ENCODE data around the gene DDR1.
"Not testable (repeated sequence)": the region's sequence is repeated elsewhere in the genome, so short reads cannot be mapped to it uniquely, and the experiment has no call there.

Gene DDR1

DNA sequence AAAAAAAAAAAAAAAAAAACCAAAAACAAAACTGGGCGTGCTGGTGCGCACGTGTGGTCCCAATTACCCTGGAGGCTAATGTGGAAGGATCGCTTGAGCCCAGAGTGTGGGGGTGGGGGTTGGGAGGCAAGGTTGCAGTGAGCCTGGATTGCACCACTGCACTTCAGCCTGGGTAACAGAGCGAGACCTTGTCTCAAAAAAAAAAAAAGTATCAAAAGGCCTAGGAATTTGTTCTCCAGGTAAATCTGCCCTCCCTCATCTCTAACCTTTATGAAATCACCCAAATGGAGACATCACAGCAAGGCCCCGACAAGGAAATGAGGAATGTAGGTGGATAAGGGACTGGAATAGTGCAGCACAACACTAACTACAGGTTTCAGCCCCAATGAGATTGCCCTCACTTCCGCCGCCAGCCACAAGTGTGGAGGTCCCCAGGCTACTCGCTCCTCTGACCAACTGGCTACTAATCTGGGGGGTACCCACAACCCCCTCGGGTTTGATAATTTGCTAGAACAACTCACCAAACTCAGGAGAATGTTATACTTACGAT lies 36.8 kb upstream of the DDR1 start:
- in situ Hi-C loops (cut with HindIII; ENCODE audit: low pct_ligation_motif_present, low sequenced_read_pairs) = no loop called here
- Histone ChIP-seq H3K4me3 (ENCODE audit: low read depth, low read length) (no peak overlapping the region), H3K27me3 (replicated peaks) (no peaks in the 10 kb centered on the region), H3K27ac (no peak overlapping the region), H3K36me3 (replicated peaks) (no peaks in the 10 kb centered on the region)
- no peak for DNase-seq
- TF ChIP-seq, protein P1, sequence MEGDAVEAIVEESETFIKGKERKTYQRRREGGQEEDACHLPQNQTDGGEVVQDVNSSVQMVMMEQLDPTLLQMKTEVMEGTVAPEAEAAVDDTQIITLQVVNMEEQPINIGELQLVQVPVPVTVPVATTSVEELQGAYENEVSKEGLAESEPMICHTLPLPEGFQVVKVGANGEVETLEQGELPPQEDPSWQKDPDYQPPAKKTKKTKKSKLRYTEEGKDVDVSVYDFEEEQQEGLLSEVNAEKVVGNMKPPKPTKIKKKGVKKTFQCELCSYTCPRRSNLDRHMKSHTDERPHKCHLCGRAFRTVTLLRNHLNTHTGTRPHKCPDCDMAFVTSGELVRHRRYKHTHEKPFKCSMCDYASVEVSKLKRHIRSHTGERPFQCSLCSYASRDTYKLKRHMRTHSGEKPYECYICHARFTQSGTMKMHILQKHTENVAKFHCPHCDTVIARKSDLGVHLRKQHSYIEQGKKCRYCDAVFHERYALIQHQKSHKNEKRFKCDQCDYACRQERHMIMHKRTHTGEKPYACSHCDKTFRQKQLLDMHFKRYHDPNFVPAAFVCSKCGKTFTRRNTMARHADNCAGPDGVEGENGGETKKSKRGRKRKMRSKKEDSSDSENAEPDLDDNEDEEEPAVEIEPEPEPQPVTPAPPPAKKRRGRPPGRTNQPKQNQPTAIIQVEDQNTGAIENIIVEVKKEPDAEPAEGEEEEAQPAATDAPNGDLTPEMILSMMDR (IDR thresholded peaks at IDR 0.05; ENCODE audit: low read depth, low read length, missing control alignments) = no peak

DNA sequence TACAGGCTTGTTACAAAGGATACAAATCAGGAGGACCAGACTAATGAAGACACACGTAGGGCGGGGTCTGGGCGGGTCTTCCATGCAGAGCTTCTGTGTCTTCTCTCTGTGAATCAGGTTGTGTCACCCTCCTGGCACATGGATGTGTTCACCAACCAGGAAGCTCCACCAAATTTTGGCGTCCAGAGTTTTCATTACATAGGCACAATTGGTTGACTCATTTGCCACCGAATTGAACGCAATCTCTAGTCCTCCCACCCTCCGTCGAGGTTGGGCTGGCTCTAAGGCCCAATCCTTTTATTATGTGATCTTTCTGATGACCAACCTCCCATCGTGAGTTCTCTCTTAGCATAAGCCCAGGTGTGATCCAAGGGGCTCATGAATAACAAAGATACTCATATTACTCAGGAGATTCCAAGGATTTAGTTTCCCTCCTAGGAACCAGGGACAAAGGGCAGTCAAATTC lies 36.3 kb upstream of the DDR1 start:
- Histone ChIP-seq H3K27me3 (replicated peaks) (no peaks in the 10 kb centered on the region), H3K4me3 (ENCODE audit: low read depth, low read length) (no peak overlapping the region), H3K27ac (no peak overlapping the region), H3K36me3 (replicated peaks) (no peaks in the 10 kb centered on the region)
- no peak for DNase-seq
- in situ Hi-C loops (cut with HindIII; ENCODE audit: low pct_ligation_motif_present, low sequenced_read_pairs) = no loop called here
- TF ChIP-seq, protein P1 (IDR thresholded peaks at IDR 0.05; ENCODE audit: low read depth, low read length, missing control alignments) = no peak

DNA sequence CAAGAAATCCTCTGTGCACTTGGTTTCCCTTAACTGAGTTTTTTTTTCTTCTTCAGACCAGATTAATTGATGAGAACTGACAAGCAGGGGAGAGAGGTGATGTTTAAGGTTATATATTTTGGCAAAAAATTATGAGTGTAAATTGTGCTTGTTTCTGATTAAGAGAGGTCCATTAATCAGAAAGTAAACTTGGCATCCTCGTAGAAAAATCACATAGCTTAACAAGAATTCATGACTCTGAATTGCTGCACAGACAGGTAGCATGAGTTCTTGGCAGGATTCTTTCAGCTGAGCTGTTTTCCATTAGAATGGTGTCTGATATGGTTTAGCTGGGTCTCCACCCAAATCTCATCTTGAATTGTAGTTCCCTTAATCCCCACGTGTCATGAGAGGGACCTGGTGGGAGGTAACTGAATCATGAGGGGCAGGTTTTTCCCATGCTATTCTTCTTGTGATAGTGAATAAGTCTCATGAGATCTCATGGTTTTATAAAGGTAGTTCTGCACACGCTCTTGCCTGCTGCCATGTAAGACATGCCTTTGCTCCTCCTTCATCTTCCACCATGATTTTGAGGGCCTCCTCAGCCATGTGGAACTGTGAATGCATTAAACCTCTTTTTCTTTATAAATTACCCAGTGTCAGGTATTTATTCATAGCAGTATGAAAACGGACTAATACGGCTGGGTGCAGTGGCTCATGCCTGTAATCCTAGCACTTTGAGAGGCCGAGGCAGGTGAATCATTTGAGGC lies 34.2 kb upstream of the DDR1 start:
- in situ Hi-C loops (cut with HindIII; ENCODE audit: low pct_ligation_motif_present, low sequenced_read_pairs) = no loop called here
- DNase-seq = no peak
- H3K27me3 ChIP-seq (replicated peaks) = no peaks in the 10 kb centered on the region
- H3K36me3 ChIP-seq (replicated peaks) = no peaks in the 10 kb centered on the region
- TF ChIP-seq, protein P1 (IDR thresholded peaks at IDR 0.05; ENCODE audit: low read depth, low read length, missing control alignments) = no peak
- H3K27ac ChIP-seq = no peak overlapping the region
- no peak overlapping the region for H3K4me3 ChIP-seq (ENCODE audit: low read depth, low read length)

DNA sequence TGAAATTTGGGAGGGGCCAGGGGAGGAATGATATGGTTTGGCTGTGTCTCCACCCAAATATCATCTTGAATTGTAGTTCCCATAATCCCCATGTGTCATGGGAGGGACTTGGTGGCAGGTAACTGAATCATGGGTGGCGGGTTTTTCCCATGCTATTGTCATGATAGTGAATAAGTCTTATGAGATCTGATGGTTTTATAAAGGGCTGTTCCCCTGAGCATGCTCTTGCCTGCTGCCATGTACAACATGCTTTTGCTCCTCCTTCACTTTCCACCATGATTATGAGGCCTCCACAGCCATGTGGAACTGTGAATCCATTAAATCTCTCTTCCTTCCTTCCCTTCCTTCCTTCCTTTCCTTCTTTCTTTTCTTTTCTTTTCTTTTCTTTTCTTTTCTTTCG lies 31.9 kb upstream of the DDR1 start:
- H3K27me3 ChIP-seq (replicated peaks); in situ Hi-C loops (cut with HindIII; ENCODE audit: low pct_ligation_motif_present, low sequenced_read_pairs); H3K27ac ChIP-seq; H3K4me3 ChIP-seq (ENCODE audit: low read depth, low read length); H3K36me3 ChIP-seq (replicated peaks); DNase-seq: not testable (repeated sequence)

DNA sequence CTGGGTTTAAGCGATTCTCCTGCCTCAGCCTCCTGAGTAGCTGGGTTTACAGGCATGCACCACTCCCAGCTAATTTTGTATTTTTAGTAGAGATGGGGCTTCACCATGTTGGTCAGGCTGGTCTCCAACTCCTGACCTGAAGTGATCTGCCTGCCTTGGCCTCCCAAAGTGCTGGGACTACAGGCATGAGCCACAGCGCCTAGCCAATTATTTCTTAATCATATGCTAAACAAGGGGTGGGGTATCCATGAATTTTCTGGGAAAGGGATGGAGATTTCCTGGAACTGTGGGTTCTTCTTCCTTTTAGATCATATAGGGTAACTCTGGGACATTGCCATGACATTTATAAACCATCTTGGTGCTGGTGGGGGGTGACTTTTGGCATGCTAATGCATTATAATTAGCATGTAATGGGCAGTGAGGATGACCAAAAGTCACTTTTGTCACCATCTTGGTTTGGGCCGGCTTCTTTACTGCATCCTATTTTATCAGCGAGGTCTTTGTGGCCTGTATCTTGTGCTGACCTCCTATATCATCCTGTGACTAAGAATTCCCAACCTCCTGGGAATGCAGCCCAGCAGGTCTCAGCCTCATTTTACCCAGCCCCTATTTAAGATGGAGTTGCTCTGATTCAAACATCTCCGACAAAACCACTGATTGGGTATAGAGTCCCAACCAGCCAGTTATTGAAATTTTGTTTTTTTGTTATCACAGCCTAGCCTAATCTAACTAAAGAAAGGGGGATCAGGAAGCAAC lies 29.9 kb upstream of the DDR1 start:
- H3K27ac ChIP-seq = no peak overlapping the region
- no peak for DNase-seq
- TF ChIP-seq, protein P1 (IDR thresholded peaks at IDR 0.05; ENCODE audit: low read depth, low read length, missing control alignments) = no peak
- H3K36me3 ChIP-seq (replicated peaks) = no peaks in the 10 kb centered on the region
- H3K4me3 ChIP-seq (ENCODE audit: low read depth, low read length) = no peak overlapping the region
- no peaks in the 10 kb centered on the region for H3K27me3 ChIP-seq (replicated peaks)
- in situ Hi-C loops (cut with HindIII; ENCODE audit: low pct_ligation_motif_present, low sequenced_read_pairs) = no loop called here

DNA sequence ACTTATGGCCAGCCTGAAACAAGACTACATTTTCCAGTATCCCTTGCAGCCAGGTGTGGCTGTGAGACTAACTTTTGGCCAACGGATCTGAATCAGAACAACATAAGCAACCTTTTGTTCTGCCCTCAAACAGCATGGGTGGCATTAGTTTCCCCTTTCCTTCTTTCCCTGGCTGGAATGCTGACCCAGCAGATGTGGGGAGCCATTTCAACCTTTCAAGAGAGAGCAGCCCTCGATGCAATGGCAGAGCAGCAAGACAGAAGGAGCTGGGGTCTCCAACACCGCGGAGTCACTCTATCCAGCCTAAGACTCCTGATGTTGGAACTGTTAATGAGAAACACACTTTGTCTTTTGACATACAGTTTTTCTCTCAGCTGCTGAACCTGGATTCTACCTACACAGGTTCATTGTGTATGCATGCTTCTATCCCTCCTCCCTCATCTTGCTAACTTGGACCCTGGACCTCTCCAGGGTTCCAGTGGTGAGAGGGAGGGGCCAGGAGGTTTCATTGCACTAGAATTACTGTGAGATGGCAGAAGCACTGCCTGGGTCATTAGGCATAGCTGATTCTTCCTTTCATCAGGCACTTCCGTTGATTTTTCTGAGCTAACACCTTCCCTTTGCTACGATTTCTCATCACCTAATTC lies 28.8 kb upstream of the DDR1 start:
- no peak for DNase-seq
- Histone ChIP-seq H3K36me3 (replicated peaks) (no peaks in the 10 kb centered on the region), H3K27me3 (replicated peaks) (no peaks in the 10 kb centered on the region), H3K27ac (no peak overlapping the region), H3K4me3 (ENCODE audit: low read depth, low read length) (no peak overlapping the region)
- in situ Hi-C loops (cut with HindIII; ENCODE audit: low pct_ligation_motif_present, low sequenced_read_pairs) = no loop called here
- TF ChIP-seq, protein P1 (IDR thresholded peaks at IDR 0.05; ENCODE audit: low read depth, low read length, missing control alignments) = no peak

All from brain microvascular endothelial cell (primary cell).